HepG2 (cell line): ENCODE results near the gene C12orf43. TPM values are rescaled to one million over a fixed set of nuclear protein-coding genes. Genes with fewer than 3 reads are reported as not detected.

Source experiments
- ATAC-seq: fragments of 200-7000 bp; cut with Tn5 transposase; 3 replicates; pipeline ENCODE4 v1.9.1; 2020; ENCODE audit warnings: mild to moderate bottlenecking, moderate library complexity
- BruUV-seq: library from RNA; stranded (reverse); fragments of 400-500 nt; replicated peaks from 2 replicates; lab custom pipeline; 2021; lab: Mats Ljungman, UMichigan
- CTCF ChIA-PET: fragments of 300-600 bp; formaldehyde crosslinking; extraction: SDS; loops from one replicate; lab custom pipeline; 2021; ENCODE audit warnings: low total read pairs, inconsistent platforms, low intra/inter-chr PET ratio; lab: Yijun Ruan, JAX
- POLR2A ChIA-PET: fragments of 350-600 bp; sonication (Branson Sonifier 250); formaldehyde crosslinking; loops from one replicate; lab custom pipeline; 2020; ENCODE audit warnings: antibody characterized with exemption, inconsistent platforms; lab: Yijun Ruan, JAX
- DNase-seq: peaks from one replicate; pipeline ENCODE4 v3.0.0-alpha.2; 2015; ENCODE audit warnings: low spot score
- FAIRE-seq: peaks from 3 replicates; lab custom pipeline; 2011; peaks lifted over from hg19 to GRCh38; lab: Jason Lieb, UNC
- H2AFZ ChIP-seq: one replicate; pipeline ENCODE4 v1.6.1; 2011; ENCODE audit warnings: low read length, inconsistent platforms
- H3K27ac ChIP-seq: fragments of 300-600 bp; 3 replicates; pipeline ENCODE4 v1.8.0; 2011; ENCODE audit warnings: mixed run types, mild to moderate bottlenecking, mixed read lengths, low read length, inconsistent platforms; ENCODE audit not compliant: insufficient read depth; ENCODE audit errors: extremely low read length
- H3K27me3 ChIP-seq, 2 experiments: fragments of 200-600 bp in 1 of 2; 2 replicates in 1 of 2; 3 replicates in 1 of 2; pipeline versions ENCODE4 v1.6.0 to v1.8.0; 2011; ENCODE audit warnings: low read length in 2 of 2, mild to moderate bottlenecking in 2 of 2, moderate library complexity in 2 of 2, inconsistent platforms in 1 of 2; ENCODE audit not compliant: insufficient read depth in 2 of 2, control insufficient read depth in 1 of 2
- H3K36me3 ChIP-seq, 2 experiments: fragments of 200-600 bp in 1 of 2; replicated peaks in 1 of 2; 2 replicates in 1 of 2; 3 replicates in 1 of 2; pipeline versions ENCODE4 v1.5.1 to v1.8.0; 2011; ENCODE audit warnings: low read length in 2 of 2, inconsistent platforms in 1 of 2; ENCODE audit not compliant: insufficient read depth in 2 of 2, control insufficient read depth in 1 of 2
- H3K4me1 ChIP-seq: 2 replicates; pipeline ENCODE4 v1.5.1; 2012; ENCODE audit warnings: low read length, inconsistent platforms; ENCODE audit not compliant: insufficient read depth
- H3K4me2 ChIP-seq: 2 replicates; pipeline ENCODE4 v1.6.0; 2011; ENCODE audit warnings: low read depth, low read length, inconsistent platforms
- H3K4me3 ChIP-seq, 3 experiments: fragments of 200-600 bp in 1 of 3; sonication (generic), shearing (Covaris generic) in 1 of 3; replicated peaks in 1 of 3; 2 replicates each; pipeline ENCODE4 v1.5.1; 2011 to 2016; ENCODE audit warnings: low read length in 3 of 3, inconsistent platforms in 2 of 3, low read depth in 2 of 3, mild to moderate bottlenecking in 2 of 3, control low read depth in 1 of 3, mixed read lengths in 1 of 3; ENCODE audit not compliant: insufficient read depth in 1 of 3
- H3K79me2 ChIP-seq: one replicate; pipeline ENCODE4 v1.6.1; 2011; ENCODE audit warnings: low read length, inconsistent platforms; ENCODE audit not compliant: insufficient read depth
- H3K9ac ChIP-seq: 2 replicates; pipeline ENCODE4 v1.6.0; 2011; ENCODE audit warnings: mild to moderate bottlenecking, low read depth, low read length, inconsistent platforms; ENCODE audit not compliant: insufficient read depth
- H3K9me3 ChIP-seq: 2 replicates; pipeline ENCODE4 v1.5.1; 2012; ENCODE audit warnings: mild to moderate bottlenecking, low read length
- H4K20me1 ChIP-seq: 2 replicates; pipeline ENCODE4 v1.6.0; 2011; ENCODE audit warnings: inconsistent platforms, mild to moderate bottlenecking, low read length, moderate library complexity; ENCODE audit not compliant: insufficient read depth
- ETS1 ChIP-seq: sonication (generic); formaldehyde crosslinking; IDR thresholded peaks from 2 replicates; pipeline ENCODE4 v1.4.0; 2020; ENCODE audit warnings: missing genetic modification reagents
- ETV5 ChIP-seq: IDR thresholded peaks from 2 replicates; pipeline ENCODE4 v1.6.1; 2018; ENCODE audit warnings: missing biosample characterization, missing genetic modification reagents, inconsistent platforms, borderline replicate concordance
- EZH2 ChIP-seq: conservative IDR thresholded peaks from 2 replicates; pipeline ENCODE4 v1.6.1; 2012; ENCODE audit warnings: mild to moderate bottlenecking, low read depth, low read length, moderate library complexity
- IRF9 ChIP-seq: sonication (generic); formaldehyde crosslinking; IDR thresholded peaks from 2 replicates; pipeline ENCODE4 v1.8.0; 2022; ENCODE audit warnings: missing genetic modification reagents, mild to moderate bottlenecking, borderline replicate concordance
- JUND ChIP-seq: sonication (generic); formaldehyde crosslinking; IDR thresholded peaks from 2 replicates; pipeline ENCODE4 v1.8.0; 2022; ENCODE audit warnings: mild to moderate bottlenecking, missing genetic modification reagents
- MAZ ChIP-seq, 2 experiments: sonication (generic) in 1 of 2; formaldehyde crosslinking in 1 of 2; IDR thresholded peaks; 2 replicates each; pipeline versions ENCODE4 v1.5.0 to v1.6.1; 2012 to 2020; ENCODE audit warnings: low read depth in 2 of 2, mild to moderate bottlenecking in 2 of 2, borderline replicate concordance in 1 of 2, improper control_type of control experiment in 1 of 2, low read length in 1 of 2, missing genetic modification reagents in 1 of 2, moderate library complexity in 1 of 2
- MBNL3 ChIP-seq: fragments of 250-450 bp; sonication (Bioruptor Pico); conservative IDR thresholded peaks from 2 replicates; pipeline ENCODE4 v1.8.0; 2022; ENCODE audit warnings: mild to moderate bottlenecking, inconsistent platforms
- PHF8 ChIP-seq: sonication (generic); formaldehyde crosslinking; IDR thresholded peaks from 2 replicates; pipeline ENCODE4 v1.5.0; 2020; ENCODE audit warnings: missing genetic modification reagents
- POLR2G ChIP-seq: fragments of 200-400 bp; formaldehyde crosslinking; IDR thresholded peaks from 2 replicates; pipeline ENCODE4 v1.6.1; 2018; ENCODE audit warnings: mild to moderate bottlenecking, low read depth, low read length, moderate library complexity
- RCOR2 ChIP-seq: IDR thresholded peaks from 2 replicates; pipeline ENCODE4 v1.6.1; 2016; ENCODE audit warnings: missing biosample characterization, missing genetic modification reagents
- REL ChIP-seq: sonication (generic); formaldehyde crosslinking; conservative IDR thresholded peaks from 2 replicates; pipeline ENCODE4 v1.8.0; 2022; ENCODE audit warnings: mild to moderate bottlenecking, missing genetic modification reagents, moderate library complexity
- RXRB ChIP-seq: IDR thresholded peaks from 2 replicates; pipeline ENCODE4 v1.6.1; 2016; ENCODE audit warnings: borderline replicate concordance, missing genetic modification reagents, missing compliant biosample characterization
- SP4 ChIP-seq: sonication (generic); formaldehyde crosslinking; IDR thresholded peaks from 2 replicates; pipeline ENCODE4 v1.8.1; 2023; ENCODE audit warnings: mild to moderate bottlenecking, missing genetic modification reagents
- SRF ChIP-seq: IDR thresholded peaks from 2 replicates; pipeline ENCODE4 v1.6.1; 2011; ENCODE audit warnings: mild to moderate bottlenecking, low read depth, low read length, moderate library complexity
- ZFP82 ChIP-seq: sonication (generic); formaldehyde crosslinking; IDR thresholded peaks from 2 replicates; pipeline ENCODE4 v1.5.1; 2020; ENCODE audit warnings: mild to moderate bottlenecking, missing genetic modification reagents, borderline replicate concordance
- ZNF263 ChIP-seq: sonication (generic); formaldehyde crosslinking; IDR thresholded peaks from 2 replicates; pipeline ENCODE4 v1.4.0; 2020; ENCODE audit warnings: missing genetic modification reagents
- ZNF446 ChIP-seq: sonication (generic); formaldehyde crosslinking; IDR thresholded peaks from 2 replicates; pipeline ENCODE4 v1.5.0; 2020; ENCODE audit warnings: mild to moderate bottlenecking, missing genetic modification reagents
- WGBS: methylation state at CpG from one replicate; pipeline ENCODE4 v1.1.6; 2017; ENCODE audit warnings: low lambda C conversion rate; 5-methylcytosine and 5-hydroxymethylcytosine counted together
- in situ Hi-C: cut with HindIII; loops from 2 replicates; pipeline ENCODE4 v1.10.0; 2017; ENCODE audit warnings: low pct_unique_long_range_greater_than_20kb; ENCODE audit not compliant: extremely low pct_ligation_motif_present
- intact Hi-C: fragments of 100-400 bp; cut with micrococcal nuclease; formaldehyde crosslinking; loops from one replicate; pipeline ENCODE4 v1.10.0; 2022; ENCODE audit not compliant: unreplicated experiment
- polyA plus RNA-seq, 8 experiments: library from polyadenylated mRNA; depleted of rRNA in 3 of 8; stranded (reverse) in 7 of 8; unstranded in 1 of 8; fragments of >200 nt; fragmentation: Illumina TruSeq in 4 of 8; extraction: Trizol in 4 of 8; gene quantifications; 2 replicates each; pipeline versions ENCODE4 v1.2.1 to v1.2.3, GENCODE V29; 2011 to 2016; ENCODE audit warnings: low read depth in 4 of 8, missing spikeins in 1 of 8, mixed read lengths in 1 of 8; ENCODE audit not compliant: insufficient read depth in 1 of 8
- total RNA-seq, 5 experiments: library from RNA; depleted of rRNA; stranded (reverse); fragments of >200 nt; fragmentation: Illumina TruSeq; extraction: Trizol; gene quantifications; 2 replicates each; pipeline ENCODE4 v1.2.3, GENCODE V29; 2016; ENCODE audit warnings: low read depth in 1 of 5

C12orf43 gene
- total and polyA plus RNA-seq, 2 of the 13 experiments (the other 11 are each of a cell fraction or from before 2014, with no cell fraction given) = 7.9 to 11.1 TPM

GRCh38 chr12:120979220-120979861 lies 36.9 kb downstream of the C12orf43 start:
- Histone ChIP-seq H2AFZ (no peak overlapping the region), H3K9ac (peak overlapping the region; percentile 99), H4K20me1 (no peaks in the 10 kb centered on the region), H3K27ac (peak overlapping the region; percentile 100), H3K4me2 (peak overlapping the region; percentile 93), H3K9me3 (no peaks in the 10 kb centered on the region), H3K36me3 (peaks cover 3 to 12% of the 10 kb centered on the region in 2 experiments; a peak in 3 of 5 replicates), H3K4me1 (peaks cover 60% of the 10 kb centered on the region), H3K27me3 (no peaks in the 10 kb centered on the region; a peak in 1 of 5 replicates), H3K4me3 (peak overlapping the region; percentile 90 to 98 (median 98)), H3K79me2 (peaks cover 71% of the 10 kb centered on the region)
- FAIRE-seq (no peak), ATAC-seq (peak; percentile 6; the same call in 2 of the 3 replicates), DNase-seq (no peak)
- 2% methylated on average over 7 of the region's 10 CpGs for WGBS
- intact Hi-C loops (loop anchor here (10.0 kb wide), 1 partner anchor 75 kb away; the partner anchor contains the start of gene SPPL3), in situ Hi-C loops (no loop called here)
- BruUV-seq = TSS peak; percentile 53
- ChIA-PET POLR2A (interaction anchor here (0.6 to 6.9 kb wide), 22 partner anchors 7 to 658 kb away, joined by 3 to 176 read pairs (median 4); partner anchors contain the start of genes ACADS, C12orf43 and MLEC), CTCF (no interaction called here)
- no peak; the same call in 1 of the 2 replicates for TF ChIP-seq ETS1 (CRISPR knock-in tag)
- TF ChIP-seq RCOR2 = no peak
- peak; percentile 71 for TF ChIP-seq POLR2G
- TF ChIP-seq EZH2 = no peak
- TF ChIP-seq MBNL3 (CRISPR knock-in tag) = 0 out of 2 replicates have a peak, but pooled peaks have one; percentile 33
- TF ChIP-seq PHF8 = peak; percentile 47; the same call in 1 of the 2 replicates
- TF ChIP-seq SP4 = no peak
- no peak for TF ChIP-seq REL
- TF ChIP-seq MAZ (IDR thresholded peaks at IDR 0.05; ENCODE audit: borderline replicate concordance, low read depth, low read length) = no peak
- TF ChIP-seq MAZ (CRISPR knock-in tag; IDR thresholded peaks at IDR 0.05; ENCODE audit: low read depth) = peak; percentile 52; the same call in 1 of the 2 replicates
- TF ChIP-seq ETV5 = no peak
- 0 out of 2 replicates have a peak, but pooled peaks have one; percentile 39 for TF ChIP-seq ZNF263 (CRISPR knock-in tag)
- no peak for TF ChIP-seq JUND (CRISPR knock-in tag)
- TF ChIP-seq RXRB = no peak
- TF ChIP-seq ZFP82 (CRISPR knock-in tag) = no peak
- TF ChIP-seq SRF = no peak
- TF ChIP-seq IRF9 (CRISPR knock-in tag) = 0 out of 2 replicates have a peak, but pooled peaks have one; percentile 6
- no peak for TF ChIP-seq ZNF446 (CRISPR knock-in tag)
